NT2/D1 (cell line): Measurements from ENCODE around the gene EML4.

Experiments used
- DNase-seq: peaks from one replicate; pipeline ENCODE4 v3.0.0-alpha.2; 2011; ENCODE audit warnings: low read depth, low spot score
- H3K27me3 ChIP-seq: 2 replicates; pipeline ENCODE4 v1.6.0; 2011; ENCODE audit warnings: mild to moderate bottlenecking; ENCODE audit not compliant: insufficient read length, insufficient read depth
- H3K36me3 ChIP-seq: 2 replicates; pipeline ENCODE4 v1.6.1; 2011; ENCODE audit warnings: mild to moderate bottlenecking, low read length, mixed read lengths; ENCODE audit not compliant: insufficient read depth, insufficient read length
- H3K4me1 ChIP-seq: 2 replicates; pipeline ENCODE4 v1.5.1; 2011; ENCODE audit not compliant: insufficient read depth, insufficient read length
- H3K4me3 ChIP-seq: 2 replicates; pipeline ENCODE4 v1.5.1; 2011; ENCODE audit warnings: low read depth; ENCODE audit not compliant: insufficient read length
- H3K9ac ChIP-seq: 2 replicates; pipeline ENCODE4 v1.6.0; 2011; ENCODE audit warnings: low read depth; ENCODE audit not compliant: insufficient read length
- H3K9me3 ChIP-seq: 2 replicates; pipeline ENCODE4 v1.5.1; 2011; ENCODE audit warnings: mild to moderate bottlenecking, low read length; ENCODE audit not compliant: insufficient read depth
- SUZ12 ChIP-seq: IDR thresholded peaks from 2 replicates; pipeline ENCODE4 v1.6.1; 2011; ENCODE audit not compliant: insufficient read length, insufficient read depth; ENCODE audit errors: extremely low read depth
- YY1 ChIP-seq: IDR thresholded peaks from 2 replicates; pipeline ENCODE4 v1.6.1; 2011; ENCODE audit not compliant: insufficient read length, insufficient read depth
- ZNF274 ChIP-seq: IDR thresholded peaks from 2 replicates; pipeline ENCODE4 v1.6.1; 2011; ENCODE audit warnings: mild to moderate bottlenecking, low read depth, low read length

EML4 gene

GRCh38 chr2:42312106-42312505 lies 143.0 kb downstream of the EML4 start:
- H3K9me3 ChIP-seq = no peaks in the 10 kb centered on the region
- H3K4me1 ChIP-seq = no peaks in the 10 kb centered on the region
- peaks cover 19% of the 10 kb centered on the region for H3K36me3 ChIP-seq
- no peak overlapping the region for H3K9ac ChIP-seq
- DNase-seq = no peak
- TF ChIP-seq YY1 (no peak), ZNF274 (no peak), SUZ12 (no peak)
- no peaks in the 10 kb centered on the region for H3K27me3 ChIP-seq
- no peak overlapping the region for H3K4me3 ChIP-seq

- Histone ChIP-seq H3K36me3 (peaks cover 35% of the 10 kb centered on the region), H3K4me1 (no peaks in the 10 kb centered on the region), H3K4me3 (no peak overlapping the region), H3K27me3 (no peaks in the 10 kb centered on the region), H3K9me3 (no peaks in the 10 kb centered on the region), H3K9ac (no peak overlapping the region)
- TF ChIP-seq SUZ12 (no peak), ZNF274 (no peak), YY1 (no peak)
- no peak for DNase-seq
These were observed 145.8 kb downstream of the EML4 start for GRCh38 chr2:42314892-42315468.

GRCh38 chr2:42315844-42316470 lies 146.8 kb downstream of the EML4 start:
- H3K4me1 ChIP-seq = no peaks in the 10 kb centered on the region
- DNase-seq = no peak
- no peak overlapping the region for H3K9ac ChIP-seq
- peaks cover 36% of the 10 kb centered on the region for H3K36me3 ChIP-seq
- TF ChIP-seq YY1 = no peak
- TF ChIP-seq SUZ12 = no peak
- TF ChIP-seq ZNF274 = no peak
- no peaks in the 10 kb centered on the region for H3K9me3 ChIP-seq
- no peak overlapping the region for H3K4me3 ChIP-seq
- no peaks in the 10 kb centered on the region for H3K27me3 ChIP-seq

- H3K36me3 ChIP-seq = peaks cover 32% of the 10 kb centered on the region
- no peaks in the 10 kb centered on the region for H3K9me3 ChIP-seq
These were observed 147.8 kb downstream of the EML4 start for GRCh38 chr2:42316910-42317309.

GRCh38 chr2:42317486-42317885 lies 148.3 kb downstream of the EML4 start:
- Histone ChIP-seq H3K9me3 (no peaks in the 10 kb centered on the region), H3K36me3 (peaks cover 29% of the 10 kb centered on the region), H3K4me3 (no peak overlapping the region), H3K4me1 (no peaks in the 10 kb centered on the region), H3K9ac (no peak overlapping the region), H3K27me3 (no peaks in the 10 kb centered on the region)
- no peak for DNase-seq
- TF ChIP-seq SUZ12 (no peak), YY1 (no peak), ZNF274 (no peak)

More at GRCh38 chr2:42316910-42317309, 147.8 kb downstream of the EML4 start:
- TF ChIP-seq SUZ12 (no peak), ZNF274 (no peak), YY1 (no peak)
- no peaks in the 10 kb centered on the region for H3K27me3 ChIP-seq
- no peak overlapping the region for H3K4me3 ChIP-seq
- DNase-seq = no peak
- H3K4me1 ChIP-seq = no peaks in the 10 kb centered on the region
- no peak overlapping the region for H3K9ac ChIP-seq

- TF ChIP-seq SUZ12 (no peak), ZNF274 (no peak), YY1 (no peak)
- Histone ChIP-seq H3K27me3 (no peaks in the 10 kb centered on the region), H3K4me1 (no peaks in the 10 kb centered on the region), H3K9ac (no peak overlapping the region), H3K9me3 (no peaks in the 10 kb centered on the region), H3K36me3 (peaks cover 29% of the 10 kb centered on the region), H3K4me3 (no peak overlapping the region)
- DNase-seq = no peak
These were observed 148.8 kb downstream of the EML4 start for GRCh38 chr2:42317945-42318344.

GRCh38 chr2:42319265-42319664 lies 150.1 kb downstream of the EML4 start:
- TF ChIP-seq SUZ12 (no peak), ZNF274 (no peak), YY1 (no peak)
- no peaks in the 10 kb centered on the region for H3K9me3 ChIP-seq
- no peaks in the 10 kb centered on the region for H3K4me1 ChIP-seq
- no peaks in the 10 kb centered on the region for H3K27me3 ChIP-seq
- DNase-seq = no peak
- no peak overlapping the region for H3K4me3 ChIP-seq
- peaks cover 29% of the 10 kb centered on the region for H3K36me3 ChIP-seq
- H3K9ac ChIP-seq = no peak overlapping the region
